ENCODE results near the gene WASL. TPM values are rescaled to one million over a fixed set of nuclear protein-coding genes. Genes with fewer than 3 reads are reported as not detected.
"Not testable (repeated sequence)": the region's sequence is repeated elsewhere in the genome, so short reads cannot be mapped to it uniquely, and the experiment has no call there.

WASL gene
- total RNA-seq, 1 donor from 2014 or later: 33.7 TPM

DNA sequence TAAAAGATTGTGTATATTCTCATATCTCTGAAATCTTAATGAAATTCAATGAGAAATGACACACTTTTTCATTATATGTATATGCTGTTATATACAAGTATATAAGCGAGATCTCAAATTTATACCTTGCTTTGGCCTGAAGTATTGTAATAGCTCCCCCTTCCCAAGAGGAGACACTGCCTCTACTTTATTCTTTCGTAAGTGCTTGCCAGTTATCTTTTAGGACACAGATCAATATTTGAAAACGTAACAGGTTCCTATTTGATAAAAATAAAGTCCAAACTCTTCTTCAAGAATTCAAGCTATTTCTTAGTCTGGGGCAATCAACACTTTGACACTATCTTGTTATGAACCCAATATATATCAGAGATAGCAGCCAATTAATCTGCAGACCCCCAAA is 24.9 kb downstream of the WASL start:
- DNase-seq (ENCODE audit: low spot score): no peak
- Mint-ChIP-seq H3K27ac (ENCODE audit: unreplicated experiment) (no peak overlapping the region), H3K4me3 (ENCODE audit: unreplicated experiment) (no peak overlapping the region), H3K9me3 (ENCODE audit: unreplicated experiment) (no peaks in the 10 kb centered on the region), H3K27me3 (ENCODE audit: unreplicated experiment) (no peaks in the 10 kb centered on the region), H3K36me3 (ENCODE audit: low read depth, unreplicated experiment) (peaks cover 6% of the 10 kb centered on the region), H3K4me1 (ENCODE audit: unreplicated experiment) (peaks cover 24% of the 10 kb centered on the region)
- no peak for TF ChIP-seq CTCF (IDR thresholded peaks at IDR 0.05; ENCODE audit: unreplicated experiment)

- DNase-seq (ENCODE audit: low spot score); H3K36me3 Mint-ChIP-seq (ENCODE audit: low read depth, unreplicated experiment); H3K9me3 Mint-ChIP-seq (ENCODE audit: unreplicated experiment); H3K27me3 Mint-ChIP-seq (ENCODE audit: unreplicated experiment); H3K27ac Mint-ChIP-seq (ENCODE audit: unreplicated experiment); H3K4me3 Mint-ChIP-seq (ENCODE audit: unreplicated experiment): not testable (repeated sequence)
- H3K4me1 Mint-ChIP-seq (ENCODE audit: unreplicated experiment): peaks cover 18% of the 10 kb centered on the region
Measured at GRCh38 chr7:123720527-123720926, 28.3 kb downstream of the WASL start.

DNA sequence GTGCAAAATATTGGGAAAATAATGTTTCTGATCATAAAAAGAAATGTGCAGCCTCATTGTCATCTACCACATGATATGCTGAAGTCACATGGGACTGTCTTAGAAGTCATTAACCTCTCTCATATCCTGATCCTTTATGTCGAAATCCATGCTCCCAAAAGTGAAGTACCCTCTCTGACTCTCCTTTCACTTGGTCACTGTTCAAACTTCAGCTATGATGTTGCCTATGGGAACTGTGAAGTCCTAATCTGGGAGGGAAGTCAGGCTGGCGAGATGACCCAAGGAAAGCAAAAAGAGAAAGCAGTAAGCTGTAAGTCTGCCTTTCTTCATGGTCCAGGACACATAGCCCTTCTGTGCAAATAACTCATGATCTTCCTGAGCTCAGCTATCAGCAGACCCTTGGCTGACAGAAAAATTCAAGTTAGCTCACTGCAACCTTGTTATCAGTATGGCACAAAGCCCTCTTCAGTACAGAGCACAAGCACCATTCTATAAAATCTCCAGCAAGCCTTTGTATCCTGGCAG is 29.5 kb downstream of the WASL start:
- DNase-seq (ENCODE audit: low spot score): no peak
- H3K36me3 Mint-ChIP-seq (ENCODE audit: low read depth, unreplicated experiment): peaks cover 6% of the 10 kb centered on the region
- no peaks in the 10 kb centered on the region for H3K27me3 Mint-ChIP-seq (ENCODE audit: unreplicated experiment)
- peaks cover 10% of the 10 kb centered on the region for H3K4me1 Mint-ChIP-seq (ENCODE audit: unreplicated experiment)
- H3K4me3 Mint-ChIP-seq (ENCODE audit: unreplicated experiment): no peak overlapping the region
- no peak overlapping the region for H3K27ac Mint-ChIP-seq (ENCODE audit: unreplicated experiment)
- TF ChIP-seq CTCF (IDR thresholded peaks at IDR 0.05; ENCODE audit: unreplicated experiment): no peak
- H3K9me3 Mint-ChIP-seq (ENCODE audit: unreplicated experiment): no peaks in the 10 kb centered on the region

GRCh38 chr7:123718773-123719172 is 30.0 kb downstream of the WASL start:
- no peaks in the 10 kb centered on the region for H3K9me3 Mint-ChIP-seq (ENCODE audit: unreplicated experiment)
- H3K36me3 Mint-ChIP-seq (ENCODE audit: low read depth, unreplicated experiment): peaks cover 6% of the 10 kb centered on the region
- H3K4me3 Mint-ChIP-seq (ENCODE audit: unreplicated experiment): no peak overlapping the region
- DNase-seq (ENCODE audit: low spot score): no peak
- peaks cover 5% of the 10 kb centered on the region for H3K4me1 Mint-ChIP-seq (ENCODE audit: unreplicated experiment)
- no peak overlapping the region for H3K27ac Mint-ChIP-seq (ENCODE audit: unreplicated experiment)
- TF ChIP-seq CTCF (IDR thresholded peaks at IDR 0.05; ENCODE audit: unreplicated experiment): no peak
- H3K27me3 Mint-ChIP-seq (ENCODE audit: unreplicated experiment): no peaks in the 10 kb centered on the region

GRCh38 chr7:123717689-123718088 is 31.1 kb downstream of the WASL start:
- no peak for TF ChIP-seq CTCF (IDR thresholded peaks at IDR 0.05; ENCODE audit: unreplicated experiment)
- Mint-ChIP-seq H3K4me1 (ENCODE audit: unreplicated experiment) (peaks cover 1% of the 10 kb centered on the region), H3K27me3 (ENCODE audit: unreplicated experiment) (no peaks in the 10 kb centered on the region), H3K9me3 (ENCODE audit: unreplicated experiment) (no peaks in the 10 kb centered on the region), H3K4me3 (ENCODE audit: unreplicated experiment) (no peak overlapping the region), H3K36me3 (ENCODE audit: low read depth, unreplicated experiment) (peaks cover 6% of the 10 kb centered on the region), H3K27ac (ENCODE audit: unreplicated experiment) (no peak overlapping the region)
- no peak for DNase-seq (ENCODE audit: low spot score)

Data from endothelial cell (in vitro differentiated cells).